ENCODE data around the gene SVOPL.

SVOPL gene

GRCh38 chr7:138573741-138574140 is 127.4 kb downstream of the SVOPL start:
- POLR2A ChIA-PET = no interaction called here

GRCh38 chr7:138570715-138571114 is 130.4 kb downstream of the SVOPL start:
- no peak for DNase-seq (ENCODE audit: extremely low spot score)
- no peak for TF ChIP-seq SUZ12 (IDR thresholded peaks at IDR 0.05)
- TF ChIP-seq NFRKB (IDR thresholded peaks at IDR 0.05) = no peak
- no peak for TF ChIP-seq SP1 (IDR thresholded peaks at IDR 0.05)
- no peak for TF ChIP-seq FOXM1 (IDR thresholded peaks at IDR 0.05; ENCODE audit: borderline replicate concordance)
- TF ChIP-seq BHLHE40 (IDR thresholded peaks at IDR 0.05; ENCODE audit: borderline replicate concordance) = no peak
- no peak for TF ChIP-seq PKNOX1 (IDR thresholded peaks at IDR 0.05)
- no peak for TF ChIP-seq L3MBTL2 (conservative IDR thresholded peaks at IDR 0.05)
- TF ChIP-seq ELF4 (IDR thresholded peaks at IDR 0.05) = no peak
- no peak for TF ChIP-seq ARNT (IDR thresholded peaks at IDR 0.05)
- no peak for TF ChIP-seq HDGF (IDR thresholded peaks at IDR 0.05; ENCODE audit: borderline replicate concordance)
- no peak for TF ChIP-seq CTBP1 (IDR thresholded peaks at IDR 0.05; ENCODE audit: borderline replicate concordance)
- no peak for TF ChIP-seq FOXA1 (IDR thresholded peaks at IDR 0.05)
- no peak for TF ChIP-seq LEF1 (IDR thresholded peaks at IDR 0.05; ENCODE audit: borderline replicate concordance)
- POLR2A ChIA-PET = no interaction called here
- CTCF ChIA-PET = no interaction called here

More at GRCh38 chr7:138573741-138574140, 127.4 kb downstream of the SVOPL start:
- TF ChIP-seq TARDBP (IDR thresholded peaks at IDR 0.05) (no peak), ELF4 (IDR thresholded peaks at IDR 0.05) (no peak), ARNT (IDR thresholded peaks at IDR 0.05) (no peak), FOXA1 (IDR thresholded peaks at IDR 0.05) (no peak), FOXM1 (IDR thresholded peaks at IDR 0.05; ENCODE audit: borderline replicate concordance) (no peak), HDGF (IDR thresholded peaks at IDR 0.05; ENCODE audit: borderline replicate concordance) (no peak), BHLHE40 (IDR thresholded peaks at IDR 0.05; ENCODE audit: borderline replicate concordance) (no peak), LEF1 (IDR thresholded peaks at IDR 0.05; ENCODE audit: borderline replicate concordance) (no peak), SP1 (IDR thresholded peaks at IDR 0.05) (no peak), PKNOX1 (IDR thresholded peaks at IDR 0.05) (no peak), CTBP1 (IDR thresholded peaks at IDR 0.05; ENCODE audit: borderline replicate concordance) (no peak), SUZ12 (IDR thresholded peaks at IDR 0.05) (no peak), ZNF384 (IDR thresholded peaks at IDR 0.05) (no peak), NFRKB (IDR thresholded peaks at IDR 0.05) (no peak), L3MBTL2 (conservative IDR thresholded peaks at IDR 0.05) (no peak), FOXK2 (IDR thresholded peaks at IDR 0.05) (no peak)
- CTCF ChIA-PET = interaction anchor here (0.6 kb wide), 1 partner anchor 659 kb away, joined by 3 read pairs; no protein-coding TSS in a partner anchor
- DNase-seq (ENCODE audit: extremely low spot score) = no peak

GRCh38 chr7:138569418-138569817 is 131.7 kb downstream of the SVOPL start:
- TF ChIP-seq PKNOX1 (IDR thresholded peaks at IDR 0.05) (no peak), BHLHE40 (IDR thresholded peaks at IDR 0.05; ENCODE audit: borderline replicate concordance) (no peak), LEF1 (IDR thresholded peaks at IDR 0.05; ENCODE audit: borderline replicate concordance) (no peak), ARNT (IDR thresholded peaks at IDR 0.05) (no peak), NFRKB (IDR thresholded peaks at IDR 0.05) (no peak)
- CTCF ChIA-PET = no interaction called here
- no peak for DNase-seq (ENCODE audit: extremely low spot score)
- POLR2A ChIA-PET = no interaction called here

- ChIA-PET CTCF (no interaction called here), POLR2A (no interaction called here)
- TF ChIP-seq LEF1 (IDR thresholded peaks at IDR 0.05; ENCODE audit: borderline replicate concordance) = no peak
- no peak for TF ChIP-seq SUZ12 (IDR thresholded peaks at IDR 0.05)
- TF ChIP-seq PKNOX1 (IDR thresholded peaks at IDR 0.05) = no peak
- TF ChIP-seq ARNT (IDR thresholded peaks at IDR 0.05) = no peak
- no peak for TF ChIP-seq SP1 (IDR thresholded peaks at IDR 0.05)
- DNase-seq (ENCODE audit: extremely low spot score) = no peak
Observed at GRCh38 chr7:138568655-138569054, 132.5 kb downstream of the SVOPL start.

GRCh38 chr7:138565451-138566114 is 135.6 kb downstream of the SVOPL start:
- no peak for DNase-seq (ENCODE audit: extremely low spot score)
- ChIA-PET CTCF (no interaction called here), POLR2A (no interaction called here)
- TF ChIP-seq HDGF (IDR thresholded peaks at IDR 0.05; ENCODE audit: borderline replicate concordance) (no peak), ZNF384 (IDR thresholded peaks at IDR 0.05) (no peak), CTBP1 (IDR thresholded peaks at IDR 0.05; ENCODE audit: borderline replicate concordance) (no peak), PKNOX1 (IDR thresholded peaks at IDR 0.05) (no peak), FOXM1 (IDR thresholded peaks at IDR 0.05; ENCODE audit: borderline replicate concordance) (no peak), L3MBTL2 (conservative IDR thresholded peaks at IDR 0.05) (no peak), ARNT (IDR thresholded peaks at IDR 0.05) (no peak), LEF1 (IDR thresholded peaks at IDR 0.05; ENCODE audit: borderline replicate concordance) (no peak), SP1 (IDR thresholded peaks at IDR 0.05) (no peak), SUZ12 (IDR thresholded peaks at IDR 0.05) (no peak), NFRKB (IDR thresholded peaks at IDR 0.05) (no peak), BHLHE40 (IDR thresholded peaks at IDR 0.05; ENCODE audit: borderline replicate concordance) (no peak), TARDBP (IDR thresholded peaks at IDR 0.05) (no peak), FOXK2 (IDR thresholded peaks at IDR 0.05) (no peak), FOXA1 (IDR thresholded peaks at IDR 0.05) (no peak), ELF4 (IDR thresholded peaks at IDR 0.05) (no peak)

All from HEK293T (cell line).